H1 (cell line): ENCODE results near the gene LIF. TPM values are rescaled to one million over a fixed set of nuclear protein-coding genes. Genes with fewer than 3 reads are reported as not detected.

Experiments used
- CTCF ChIA-PET: fragments of 300-600 bp; sonication (Branson Sonifier 250); formaldehyde crosslinking; loops from one replicate; lab custom pipeline; 2021; ENCODE audit not compliant: partially characterized antibody; lab: Charles Lee
- POLR2A ChIA-PET: fragments of 300-600 bp; sonication (Branson Sonifier 250); formaldehyde crosslinking; loops from one replicate; lab custom pipeline; 2021; ENCODE audit warnings: inconsistent platforms; ENCODE audit not compliant: partially characterized antibody; lab: Charles Lee
- DNase-seq, 2 experiments: peaks; one replicate each; pipeline versions ENCODE4 v3.0.0 to v3.0.0-alpha.2; 2010 to 2022; ENCODE audit warnings: low spot score in 2 of 2, low read depth in 1 of 2, mixed read lengths in 1 of 2
- FAIRE-seq: peaks from 2 replicates; lab custom pipeline; 2011; peaks lifted over from hg19 to GRCh38; lab: Jason Lieb, UNC
- H2AFZ ChIP-seq: 2 replicates; pipeline ENCODE4 v1.8.1; 2012; ENCODE audit warnings: low read length, inconsistent platforms
- H2AK5ac ChIP-seq: 2 replicates; pipeline ENCODE4 v1.6.1; 2013; ENCODE audit warnings: low read depth, low read length
- H2BK120ac ChIP-seq: replicated peaks from 2 replicates; pipeline ENCODE3; 2013; ENCODE audit warnings: low read depth, low read length, inconsistent platforms
- H2BK12ac ChIP-seq: 2 replicates; pipeline ENCODE4 v1.6.1; 2013; ENCODE audit warnings: low read depth, low read length
- H2BK15ac ChIP-seq: 2 replicates; pipeline ENCODE4 v1.6.1; 2013; ENCODE audit warnings: low read length
- H2BK20ac ChIP-seq: 2 replicates; pipeline ENCODE4 v1.6.1; 2013; ENCODE audit warnings: low read length
- H2BK5ac ChIP-seq: 2 replicates; pipeline ENCODE4 v1.6.1; 2013; ENCODE audit warnings: low read depth, low read length
- H3K14ac ChIP-seq: 2 replicates; pipeline ENCODE4 v1.6.1; 2013; ENCODE audit warnings: inconsistent platforms; ENCODE audit not compliant: insufficient read length
- H3K18ac ChIP-seq: 2 replicates; pipeline ENCODE4 v1.6.1; 2013; ENCODE audit warnings: low read length; ENCODE audit errors: extremely low read depth
- H3K23ac ChIP-seq: 2 replicates; pipeline ENCODE4 v1.6.1; 2013; ENCODE audit warnings: inconsistent platforms; ENCODE audit not compliant: insufficient read length
- H3K23me2 ChIP-seq: 2 replicates; pipeline ENCODE4 v1.6.1; 2013; ENCODE audit warnings: low read depth, low read length
- H3K27ac ChIP-seq: 2 replicates; pipeline ENCODE4 v1.6.1; 2011; ENCODE audit warnings: low read depth, low read length, inconsistent platforms
- H3K27me3 ChIP-seq, 4 experiments: replicated peaks in 1 of 4; 1 replicate in 1 of 4; 2 replicates in 3 of 4; pipeline versions ENCODE4 v1.6.1 to v1.8.1; 2011 to 2013; ENCODE audit warnings: low read length in 3 of 4, mild to moderate bottlenecking in 3 of 4, inconsistent platforms in 2 of 4, mixed read lengths in 2 of 4, moderate library complexity in 1 of 4; ENCODE audit not compliant: control insufficient read depth in 3 of 4, insufficient read depth in 3 of 4; ENCODE audit errors: extremely low read depth in 1 of 4
- H3K36me3 ChIP-seq, 4 experiments: 2 replicates each; pipeline versions ENCODE4 v1.6.1 to v1.8.1; 2011 to 2013; ENCODE audit warnings: mild to moderate bottlenecking in 4 of 4, low read length in 3 of 4, moderate library complexity in 2 of 4, control low read depth in 1 of 4, inconsistent platforms in 1 of 4; ENCODE audit not compliant: insufficient read depth in 4 of 4, control insufficient read depth in 2 of 4
- H3K4ac ChIP-seq: replicated peaks from 2 replicates; pipeline ENCODE3; 2013; ENCODE audit warnings: low read length, low read depth, mixed read lengths, inconsistent platforms; ENCODE audit not compliant: insufficient read length
- H3K4me1 ChIP-seq, 4 experiments: replicated peaks in 1 of 4; 1 replicate in 1 of 4; 2 replicates in 3 of 4; pipeline versions ENCODE4 v1.6.1 to v1.8.1; 2011 to 2013; ENCODE audit warnings: low read length in 3 of 4, inconsistent platforms in 2 of 4, mixed read lengths in 1 of 4; ENCODE audit not compliant: insufficient read depth in 4 of 4, control insufficient read depth in 3 of 4
- H3K4me2 ChIP-seq, 2 experiments: 2 replicates each; pipeline versions ENCODE4 v1.6.1 to v1.8.1; 2011 to 2013; ENCODE audit warnings: low read depth in 2 of 2, low read length in 2 of 2, control low read depth in 1 of 2, inconsistent platforms in 1 of 2, mild to moderate bottlenecking in 1 of 2; ENCODE audit not compliant: insufficient read depth in 1 of 2
- H3K4me3 ChIP-seq, 4 experiments: fragments of 200-600, 300-600 bp in 1 of 4; sonication (generic), shearing (Covaris generic), sonication (Bioruptor Twin) in 1 of 4; 2 replicates each; pipeline versions ENCODE4 v1.5.1 to v1.8.1; 2011 to 2016; ENCODE audit warnings: low read length in 4 of 4, low read depth in 3 of 4, control low read depth in 2 of 4, inconsistent platforms in 2 of 4, mild to moderate bottlenecking in 2 of 4, mixed read lengths in 1 of 4, moderate library complexity in 1 of 4; ENCODE audit not compliant: insufficient read depth in 2 of 4; ENCODE audit errors: extremely low read depth in 1 of 4
- H3K56ac ChIP-seq: replicated peaks from 2 replicates; pipeline ENCODE3; 2013; ENCODE audit warnings: low read depth, mild to moderate bottlenecking, mixed read lengths, low read length, inconsistent platforms; ENCODE audit not compliant: insufficient read length
- H3K79me1 ChIP-seq: 2 replicates; pipeline ENCODE4 v1.6.1; 2013; ENCODE audit warnings: low read depth, low read length, control low read depth
- H3K79me2 ChIP-seq, 2 experiments: 2 replicates each; pipeline versions ENCODE4 v1.6.1 to v1.8.1; 2012 to 2013; ENCODE audit warnings: low read length in 2 of 2, mild to moderate bottlenecking in 2 of 2, inconsistent platforms in 1 of 2; ENCODE audit not compliant: insufficient read depth in 2 of 2, control insufficient read depth in 1 of 2
- H3K9ac ChIP-seq, 4 experiments: replicated peaks in 1 of 4; 1 replicate in 1 of 4; 2 replicates in 3 of 4; pipeline versions ENCODE4 v1.6.1 to v1.8.1; 2011 to 2013; ENCODE audit warnings: low read depth in 3 of 4, low read length in 3 of 4, control low read depth in 2 of 4, mild to moderate bottlenecking in 2 of 4, moderate library complexity in 2 of 4, inconsistent platforms in 1 of 4; ENCODE audit errors: extremely low read depth in 1 of 4
- H3K9me3 ChIP-seq, 2 experiments: 2 replicates each; pipeline versions ENCODE4 v1.6.1 to v1.8.1; 2012 to 2013; ENCODE audit warnings: mild to moderate bottlenecking in 2 of 2, moderate library complexity in 2 of 2, control low read depth in 1 of 2, inconsistent platforms in 1 of 2, low read depth in 1 of 2, low read length in 1 of 2, mixed read lengths in 1 of 2; ENCODE audit not compliant: insufficient read depth in 2 of 2
- H4K20me1 ChIP-seq, 2 experiments: replicated peaks in 1 of 2; 2 replicates each; pipeline versions ENCODE3 to v1.8.1; 2011 to 2013; ENCODE audit warnings: inconsistent platforms in 2 of 2, low read length in 2 of 2, mild to moderate bottlenecking in 1 of 2; ENCODE audit not compliant: insufficient read depth in 2 of 2, control insufficient read depth in 1 of 2
- H4K5ac ChIP-seq: 2 replicates; pipeline ENCODE4 v1.6.1; 2013; ENCODE audit warnings: low read length, low read depth, mixed read lengths, inconsistent platforms; ENCODE audit not compliant: insufficient read length
- H4K8ac ChIP-seq: 2 replicates; pipeline ENCODE4 v1.8.0; 2013; ENCODE audit warnings: mild to moderate bottlenecking, moderate library complexity, low read length, inconsistent platforms; ENCODE audit not compliant: insufficient read depth; ENCODE audit errors: extremely low read depth
- H4K91ac ChIP-seq: replicated peaks from 2 replicates; pipeline ENCODE3; 2013; ENCODE audit warnings: low read length, mixed read lengths, inconsistent platforms; ENCODE audit not compliant: insufficient read length
- BACH1 ChIP-seq: IDR thresholded peaks from 2 replicates; pipeline ENCODE4 v1.6.1; 2012; ENCODE audit warnings: low read length, improper control_type of control experiment
- CHD2 ChIP-seq: IDR thresholded peaks from 2 replicates; pipeline ENCODE4 v1.6.1; 2012; ENCODE audit warnings: low read length, improper control_type of control experiment
- NANOG ChIP-seq: IDR thresholded peaks from 2 replicates; pipeline ENCODE4 v1.6.1; 2011; ENCODE audit warnings: low read length, low read depth, mild to moderate bottlenecking, inconsistent platforms; ENCODE audit not compliant: insufficient read depth, poor library complexity, severe bottlenecking
- RBBP5 ChIP-seq: IDR thresholded peaks from 2 replicates; pipeline ENCODE4 v1.7.1; 2012; ENCODE audit warnings: low read depth, mild to moderate bottlenecking, inconsistent platforms, low read length, moderate library complexity, borderline replicate concordance
- RNF2 ChIP-seq: fragments of 200-900, 300-1000 bp; sonication (generic); IDR thresholded peaks from 2 replicates; pipeline ENCODE4 v1.7.1; 2016; ENCODE audit warnings: borderline replicate concordance, low read depth, mild to moderate bottlenecking, antibody characterized with exemption, low read length; ENCODE audit not compliant: poor library complexity, severe bottlenecking; ENCODE audit errors: missing control alignments
- RXRA ChIP-seq: IDR thresholded peaks from 2 replicates; pipeline ENCODE4 v1.6.1; 2011; ENCODE audit warnings: low read depth, mild to moderate bottlenecking, low read length, moderate library complexity; ENCODE audit not compliant: insufficient read depth
- WGBS, 2 experiments: shearing (Covaris generic) in 1 of 2; methylation state at CpG; one replicate each; pipeline versions ENCODE4 v1.1.6 to v1.1.7; 2013 to 2015; ENCODE audit warnings: low lambda C conversion rate in 2 of 2, mixed read lengths in 2 of 2, inconsistent platforms in 1 of 2, low coverage in 1 of 2, missing lambda C conversion rate in 1 of 2; ENCODE audit not compliant: insufficient replicate concordance in 2 of 2, insufficient coverage in 1 of 2, insufficient read length in 1 of 2; ENCODE audit errors: extremely low coverage in 1 of 2, missing lambda C conversion rate in 1 of 2; 5-methylcytosine and 5-hydroxymethylcytosine counted together
- polyA plus RNA-seq, 7 experiments: library from polyadenylated mRNA; depleted of rRNA in 3 of 7; stranded (reverse) in 5 of 7; unstranded in 2 of 7; fragments of >200 nt in 5 of 7; fragments of 200-250 nt in 2 of 7; gene quantifications; 1 replicate in 5 of 7; 2 replicates in 1 of 7; 4 replicates in 1 of 7; pipeline versions ENCODE4 v1.2.1 to v1.2.3, GENCODE V29; 2011 to 2013; ENCODE audit warnings: missing spikeins in 2 of 7, mixed read lengths in 2 of 7
- total RNA-seq: library from RNA; stranded (reverse); fragmentation: NEBNext Ultra II Directional; extraction: Animal tissue kit (Norgen Biotek cat#: 25700); gene quantifications from 2 replicates; pipeline ENCODE4 v1.2.1, GENCODE V29; 2021
- TF ChIP-seq, protein P1 (sequence below): IDR thresholded peaks from 2 replicates; pipeline ENCODE4 v1.6.1; 2012; ENCODE audit warnings: low read length, inconsistent platforms

LIF gene
- total and polyA plus RNA-seq, 2 of the 8 experiments (the other 6 are each of a cell fraction or from before 2014, with no cell fraction given): 3.3 to 3.5 TPM

- Histone ChIP-seq H3K9ac (no peak overlapping the region), H4K91ac (peak overlapping the region; percentile 44), H4K8ac (no peak overlapping the region), H2BK12ac (peak overlapping the region; percentile 35; the same call in 1 of the 2 replicates), H3K14ac (no peak overlapping the region), H3K79me1 (no peaks in the 10 kb centered on the region; the same call in 1 of the 2 replicates), H3K56ac (no peak overlapping the region), H3K4me3 (no peak overlapping the region), H2BK5ac (no peak overlapping the region), H3K36me3 (no peaks in the 10 kb centered on the region), H3K23me2 (no peaks in the 10 kb centered on the region), H2BK15ac (no peak overlapping the region), H3K27ac (no peak overlapping the region), H4K20me1 (no peaks in the 10 kb centered on the region), H3K4ac (no peak overlapping the region), H2AK5ac (no peak overlapping the region), H2AFZ (no peak overlapping the region), H2BK120ac (no peak overlapping the region), H3K79me2 (no peaks in the 10 kb centered on the region), H3K18ac (peak overlapping the region; percentile 48; the same call in 1 of the 2 replicates), H3K4me1 (peaks cover 3 to 14% (median 8%) of the 10 kb centered on the region in 4 experiments; a peak in 5 of 7 replicates), H2BK20ac (no peak overlapping the region), H3K9me3 (no peaks in the 10 kb centered on the region), H4K5ac (no peak overlapping the region), H3K4me2 (no peak overlapping the region), H3K23ac (no peak overlapping the region), H3K27me3 (no peaks in the 10 kb centered on the region)
- DNase-seq: no peak
- 82% methylated on average over 17 of the region's 21 CpGs; no CpG with 5 or more reads in 1 of the 2 experiments for WGBS, 2 experiments
- ChIA-PET CTCF (interaction anchor here (0.6 to 1.4 kb wide), 3 partner anchors 9 to 88 kb away, joined by 3 to 5 read pairs (median 3); no protein-coding TSS in a partner anchor), POLR2A (no interaction called here)
- no peak for TF ChIP-seq NANOG
- no peak for TF ChIP-seq BACH1
- TF ChIP-seq RXRA: no peak
- TF ChIP-seq RBBP5: no peak
- TF ChIP-seq RNF2: no peak
- no peak for TF ChIP-seq CHD2
- TF ChIP-seq, protein P1, sequence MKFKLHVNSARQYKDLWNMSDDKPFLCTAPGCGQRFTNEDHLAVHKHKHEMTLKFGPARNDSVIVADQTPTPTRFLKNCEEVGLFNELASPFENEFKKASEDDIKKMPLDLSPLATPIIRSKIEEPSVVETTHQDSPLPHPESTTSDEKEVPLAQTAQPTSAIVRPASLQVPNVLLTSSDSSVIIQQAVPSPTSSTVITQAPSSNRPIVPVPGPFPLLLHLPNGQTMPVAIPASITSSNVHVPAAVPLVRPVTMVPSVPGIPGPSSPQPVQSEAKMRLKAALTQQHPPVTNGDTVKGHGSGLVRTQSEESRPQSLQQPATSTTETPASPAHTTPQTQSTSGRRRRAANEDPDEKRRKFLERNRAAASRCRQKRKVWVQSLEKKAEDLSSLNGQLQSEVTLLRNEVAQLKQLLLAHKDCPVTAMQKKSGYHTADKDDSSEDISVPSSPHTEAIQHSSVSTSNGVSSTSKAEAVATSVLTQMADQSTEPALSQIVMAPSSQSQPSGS: no peak
- FAIRE-seq: no peak
Observed at GRCh38 chr22:30228509-30229359, 17.8 kb downstream of the LIF start.
